DLD1 (cell line): ENCODE measurements around the gene ALK.

Experiments
- in situ Hi-C: cut with HindIII; loops from 2 replicates; pipeline ENCODE4 v1.10.0; 2017; ENCODE audit warnings: low sequenced_read_pairs

The ALK gene

DNA sequence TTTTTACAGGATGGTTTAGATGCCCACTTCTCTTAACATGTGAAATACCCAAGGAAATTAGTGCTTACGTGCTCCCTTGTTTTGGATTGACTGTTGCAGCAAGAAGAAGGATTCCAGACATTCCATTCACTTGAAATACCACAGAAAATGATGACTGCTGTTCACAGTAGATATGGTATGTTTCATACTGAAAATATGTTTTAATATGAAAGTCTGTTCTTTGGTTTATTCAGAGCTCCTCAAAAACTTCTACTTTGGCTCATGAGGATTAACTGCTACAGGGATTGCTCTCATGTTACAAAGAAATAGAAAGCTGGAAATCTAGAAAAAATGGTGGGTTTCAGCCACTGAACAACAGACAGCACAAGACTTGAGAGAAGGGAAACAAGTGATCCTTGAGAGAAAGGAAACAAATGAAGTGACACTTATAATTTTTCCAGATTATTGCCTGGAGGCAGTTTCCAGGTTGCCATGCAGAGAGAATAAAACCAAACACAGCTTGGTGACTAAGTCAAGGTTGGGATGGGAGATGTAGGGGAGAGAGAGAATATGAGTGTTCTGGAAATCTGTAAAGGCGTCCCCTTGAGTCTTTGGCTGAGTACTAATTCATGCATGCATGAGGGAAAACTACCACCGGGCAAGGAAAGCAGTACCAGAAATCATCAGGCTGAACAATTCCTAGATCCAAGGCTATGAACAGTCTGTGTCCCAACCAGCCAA lies 458.0 kb downstream of the ALK start:
- in situ Hi-C loops, result no loop called here

DNA sequence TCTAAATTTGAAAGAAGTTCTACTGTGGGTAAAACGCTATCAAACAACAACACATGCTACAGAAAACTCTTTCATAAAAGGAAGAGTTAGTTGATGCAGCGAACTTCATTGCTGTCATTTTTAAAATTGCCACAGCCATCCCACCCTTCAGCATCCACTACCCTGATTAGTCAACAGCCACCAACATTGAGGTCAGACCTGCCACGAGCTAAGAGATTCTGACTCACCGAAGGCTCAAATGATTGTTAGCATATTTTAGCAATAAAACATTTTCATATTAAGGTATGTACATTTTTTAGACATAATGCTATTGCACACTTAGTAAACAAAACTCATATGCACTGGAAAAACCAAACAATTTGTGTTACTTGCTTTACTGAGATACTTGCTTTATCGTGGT lies 459.1 kb downstream of the ALK start:
- in situ Hi-C loops, result no loop called here

DNA sequence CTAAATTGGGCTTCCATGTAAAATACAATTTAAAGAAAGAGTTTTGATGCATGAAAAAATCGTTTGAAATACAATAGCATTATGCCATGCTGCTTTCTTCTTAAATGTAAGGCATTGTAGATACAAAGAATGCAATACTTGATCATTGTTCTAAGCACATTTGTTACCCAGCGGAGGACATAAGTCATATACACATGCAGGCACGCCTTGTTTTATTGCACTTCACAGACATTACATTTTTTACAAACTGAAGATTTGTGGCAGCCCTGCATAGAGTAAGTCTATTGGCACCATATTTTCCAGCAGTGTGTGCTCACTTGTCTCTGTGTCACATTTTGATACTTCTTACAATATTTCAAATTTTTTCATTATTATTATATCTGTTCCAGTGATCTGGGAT lies 461.2 kb downstream of the ALK start:
- in situ Hi-C loops, result no loop called here

DNA sequence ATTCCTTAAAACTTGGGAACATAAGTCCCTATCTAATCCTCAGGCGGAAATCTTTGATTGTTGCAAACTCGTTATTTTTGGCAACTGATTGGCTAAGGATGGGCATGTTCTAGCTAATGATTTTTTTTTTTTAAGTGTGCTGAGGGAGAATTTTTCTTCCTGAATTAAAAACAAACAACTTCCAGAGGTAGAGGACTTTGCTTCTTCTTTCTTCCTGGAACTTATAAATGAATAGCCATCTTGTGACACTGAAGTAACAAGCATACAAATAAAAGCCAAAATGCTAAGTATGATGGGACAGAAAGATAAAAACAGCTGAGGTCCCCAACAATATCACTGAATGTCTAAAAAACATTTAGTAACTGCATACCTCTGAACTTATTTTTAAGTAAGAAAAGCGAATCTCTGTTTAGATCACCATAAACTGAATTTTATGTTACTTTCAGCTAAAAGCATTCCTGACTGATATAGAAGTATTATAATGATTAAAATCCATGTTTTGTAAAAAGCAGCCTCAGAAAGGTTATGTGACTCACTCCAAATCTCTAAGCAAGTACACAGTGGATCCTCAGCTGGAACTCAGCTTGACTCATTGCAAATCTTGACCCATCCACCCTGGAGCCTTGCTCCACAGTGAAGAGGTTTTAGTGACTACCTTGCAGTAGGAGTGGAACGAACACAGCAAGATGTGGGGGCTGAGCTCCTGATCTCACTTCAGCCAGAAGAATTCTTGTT lies 461.8 kb downstream of the ALK start:
- in situ Hi-C loops, result no loop called here

- in situ Hi-C loops, result no loop called here
Measured at GRCh38 chr2:29456429-29456828, 465.0 kb downstream of the ALK start.

- in situ Hi-C loops, result no loop called here
Measured at GRCh38 chr2:29455200-29455860, 466.1 kb downstream of the ALK start.

- in situ Hi-C loops, result no loop called here
Measured at GRCh38 chr2:29452036-29452435, 469.4 kb downstream of the ALK start.

DNA sequence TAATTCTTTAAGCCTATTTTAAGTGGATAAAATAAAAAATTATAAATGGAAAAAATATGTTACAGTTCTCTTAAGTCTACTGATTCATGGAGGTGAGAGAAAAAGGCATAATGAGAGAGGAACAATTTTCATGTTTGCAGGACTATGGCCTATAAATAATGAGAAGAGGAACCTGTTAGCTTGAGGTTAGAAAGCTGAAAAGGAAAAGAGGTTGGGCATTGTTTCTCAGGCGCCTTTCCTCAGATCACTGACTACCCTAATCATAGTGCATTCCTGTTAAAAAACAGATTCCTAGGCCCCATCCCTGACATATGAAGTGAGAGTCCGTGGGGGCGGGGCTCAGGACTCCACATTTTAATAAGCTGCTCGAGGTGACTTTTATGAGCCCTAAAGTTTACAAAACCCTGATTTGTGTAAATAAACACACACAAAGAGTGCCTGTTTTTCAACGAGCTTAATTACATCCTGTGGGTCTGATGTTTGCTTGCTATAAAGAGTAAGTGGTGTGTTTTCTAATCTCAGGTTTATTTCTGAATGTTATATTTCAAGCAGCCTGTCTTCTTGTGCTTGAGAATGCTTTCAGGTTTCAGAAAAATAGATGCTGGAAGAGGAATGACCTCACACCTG lies 470.7 kb downstream of the ALK start:
- in situ Hi-C loops, result no loop called here

DNA sequence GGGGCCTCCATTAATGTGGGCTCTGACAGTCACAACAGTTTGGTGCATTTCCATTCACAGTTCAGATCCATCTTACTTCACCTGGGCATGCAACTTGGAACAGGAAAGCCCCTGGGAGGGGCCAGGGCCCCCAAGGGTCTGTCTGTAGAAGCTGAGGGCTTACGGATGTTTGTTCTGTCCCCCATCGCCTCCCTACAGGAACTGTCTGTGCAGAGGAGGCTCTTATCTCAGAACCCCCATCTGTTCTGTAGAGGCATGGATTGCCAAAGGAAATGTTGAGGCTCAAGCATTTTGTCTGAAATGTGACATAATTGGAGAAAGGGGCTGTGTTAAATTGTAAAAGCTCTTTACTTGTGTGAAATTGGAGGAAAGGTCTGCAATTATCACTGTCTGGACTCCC lies 471.9 kb downstream of the ALK start:
- in situ Hi-C loops, result no loop called here

DNA sequence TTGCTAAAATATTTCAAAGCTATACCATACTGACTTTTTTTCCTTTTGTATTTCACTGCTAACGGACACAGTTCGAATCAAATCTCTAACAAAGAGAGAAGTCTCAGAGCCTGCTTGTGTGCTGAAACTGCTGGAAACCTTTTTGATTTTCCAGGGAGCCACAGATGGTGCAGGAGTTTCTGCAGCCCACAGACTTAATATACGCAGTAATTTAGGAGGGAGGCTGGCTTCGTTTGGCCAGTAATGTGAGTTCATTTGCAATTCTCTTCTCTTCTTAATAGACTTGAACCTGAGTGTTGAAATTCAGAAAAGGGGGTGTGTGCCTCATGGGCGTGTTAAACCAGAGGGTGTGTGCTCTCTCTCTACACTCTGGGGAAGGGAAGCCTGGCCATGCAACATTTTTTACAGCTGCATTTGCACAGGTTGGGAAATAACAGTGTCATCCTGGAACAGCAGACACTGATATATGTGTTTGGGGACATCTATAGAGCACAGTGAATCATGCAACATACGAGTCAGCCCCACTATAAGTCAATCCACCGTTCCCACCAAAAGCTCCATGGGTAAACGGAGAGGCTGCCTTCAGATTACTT lies 473.2 kb downstream of the ALK start:
- in situ Hi-C loops, result no loop called here

DNA sequence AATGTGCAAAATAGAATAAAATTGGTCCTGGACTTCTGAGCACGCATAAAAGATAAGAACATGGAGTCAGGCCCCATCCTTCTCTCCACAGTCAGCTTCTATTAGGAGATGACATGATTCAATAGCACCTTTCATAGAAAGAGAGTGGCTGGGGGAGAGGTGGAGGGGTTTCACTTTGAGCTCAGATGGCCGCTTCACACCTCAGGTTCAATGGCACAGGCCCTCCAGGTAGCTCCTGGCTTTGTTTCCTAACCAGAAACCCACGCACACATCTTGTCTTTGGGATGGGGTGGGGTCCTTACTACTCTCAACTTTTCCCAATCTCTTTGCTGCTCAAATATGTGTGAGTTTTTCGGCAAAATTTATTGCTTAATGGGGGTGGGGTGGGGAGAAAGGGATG lies 473.9 kb downstream of the ALK start:
- in situ Hi-C loops, result no loop called here

GRCh38 chr2:29446847-29447246 lies 474.5 kb downstream of the ALK start:
- in situ Hi-C loops, result no loop called here

- in situ Hi-C loops, result no loop called here
Measured at GRCh38 chr2:29444150-29444549, 477.2 kb downstream of the ALK start.

GRCh38 chr2:29443627-29444026 lies 477.8 kb downstream of the ALK start:
- in situ Hi-C loops, result no loop called here

DNA sequence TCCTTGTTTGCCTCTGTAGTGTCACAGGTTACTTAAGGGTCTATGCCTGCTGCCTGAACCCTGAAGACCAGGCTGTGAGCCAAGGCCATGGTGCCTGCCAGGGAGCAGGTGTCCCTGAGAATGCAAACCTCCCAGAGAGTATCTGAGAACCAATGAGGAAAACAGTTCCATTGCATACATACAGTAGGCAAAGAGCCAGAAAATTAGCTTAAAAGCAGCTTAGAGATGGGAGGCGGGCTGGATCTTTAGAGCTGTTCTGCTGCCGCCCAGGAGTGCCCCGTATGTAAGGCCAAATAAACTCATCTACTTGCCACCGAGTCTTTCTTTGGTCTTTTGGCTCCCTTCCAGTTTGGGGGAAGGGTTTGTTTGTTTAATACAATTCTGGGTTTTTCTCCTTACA lies 478.2 kb downstream of the ALK start:
- in situ Hi-C loops, result no loop called here

GRCh38 chr2:29440921-29441623 lies 480.3 kb downstream of the ALK start:
- in situ Hi-C loops, result no loop called here

DNA sequence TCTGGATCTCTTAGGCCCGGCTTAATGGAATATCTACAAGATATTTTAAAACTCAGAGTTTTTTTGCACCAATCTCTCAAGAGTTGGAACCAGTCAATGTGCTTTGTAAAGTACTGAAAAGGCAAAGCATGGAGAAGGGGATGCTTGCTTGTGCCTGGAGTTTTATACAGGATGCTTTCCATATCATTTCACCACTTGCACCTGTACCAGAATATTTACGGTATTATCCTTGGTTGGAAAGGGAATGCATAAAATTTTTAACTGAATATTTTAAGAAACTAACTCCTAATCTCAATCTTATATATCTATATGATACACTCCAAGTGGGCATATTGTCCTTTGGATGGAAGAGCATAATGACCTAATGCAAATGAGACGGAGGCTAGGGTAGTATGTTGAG lies 487.5 kb downstream of the ALK start:
- in situ Hi-C loops, result no loop called here

DNA sequence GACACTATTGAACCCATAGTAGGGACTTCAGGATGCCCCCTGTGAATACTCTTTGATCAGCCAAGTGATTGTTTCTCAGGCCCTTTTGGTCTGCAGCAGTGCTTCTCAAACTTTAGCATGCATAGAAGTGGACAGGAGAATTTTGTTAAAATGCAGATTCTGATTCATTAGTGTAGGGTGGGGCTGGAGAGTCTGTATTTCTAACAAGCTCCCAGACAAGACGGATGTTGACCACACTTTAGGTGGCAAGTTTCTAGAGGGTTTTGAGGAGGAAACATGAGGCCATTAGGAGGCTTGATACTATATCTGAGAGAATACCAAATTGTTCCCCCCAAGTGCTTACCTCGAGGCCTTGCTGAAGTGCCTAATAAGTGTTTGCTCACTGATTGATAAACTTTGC lies 488.3 kb downstream of the ALK start:
- in situ Hi-C loops, result no loop called here

DNA sequence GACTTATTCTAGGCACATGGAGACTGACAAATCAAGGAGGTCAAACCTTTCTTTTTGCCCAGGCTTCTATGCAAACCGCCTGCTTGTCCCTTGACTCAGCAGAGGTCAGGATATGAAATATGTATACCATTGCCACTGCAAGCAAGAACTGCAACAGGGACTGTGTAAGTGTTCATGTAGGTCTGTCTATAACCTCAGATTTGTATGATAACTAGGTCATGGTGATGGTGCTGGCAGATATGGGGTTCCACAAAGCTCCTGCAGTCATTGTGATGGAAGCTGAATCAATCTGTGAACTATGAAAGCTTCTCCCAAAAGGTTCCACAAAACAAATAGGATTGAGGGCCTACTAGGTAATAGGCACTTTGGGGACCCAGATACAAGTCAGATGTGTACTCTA lies 489.9 kb downstream of the ALK start:
- in situ Hi-C loops, result no loop called here

DNA sequence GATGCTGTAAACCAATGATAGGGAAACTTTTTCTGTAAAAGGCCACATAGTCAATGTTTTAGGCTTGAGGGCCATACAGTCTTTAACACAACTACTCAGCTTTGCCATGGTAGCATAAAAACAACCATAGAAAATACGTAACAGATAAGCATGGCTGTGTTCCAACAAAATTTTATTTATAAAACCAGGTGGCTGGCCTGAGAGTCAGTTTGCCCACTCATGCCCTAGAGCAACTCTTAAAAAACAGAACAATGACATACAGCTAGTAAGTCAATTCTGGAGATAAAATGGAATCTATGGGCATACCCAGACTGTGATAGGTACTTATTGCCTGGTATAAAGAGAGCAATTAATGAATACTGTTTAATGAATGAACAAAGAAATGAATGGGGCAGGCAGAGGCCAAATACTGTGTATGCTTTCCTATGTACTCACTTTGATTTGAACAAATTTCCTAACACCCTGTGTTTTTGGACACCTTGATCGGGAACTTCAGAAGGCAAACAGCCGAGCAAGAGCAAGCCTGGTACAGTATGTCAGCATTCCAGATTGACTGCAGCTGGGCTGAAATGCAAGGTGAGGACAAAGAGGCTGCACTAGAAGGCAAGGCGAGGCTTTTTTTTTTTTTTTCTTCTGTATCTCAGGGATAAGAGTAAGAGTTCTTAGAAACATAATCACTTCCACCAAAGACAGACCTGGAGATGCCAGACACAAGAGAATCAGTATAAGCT lies 490.8 kb downstream of the ALK start:
- in situ Hi-C loops, result no loop called here
